ENCODE measurements around the gene ASB2. TPM values are rescaled to one million over a fixed set of nuclear protein-coding genes. Genes with fewer than 3 reads are reported as not detected.
A peak's percentile ranks its signal among the peaks of the same experiment; 100 is the strongest.

ASB2 gene
- total RNA-seq, 2 donors from 2014 or later, result 10.3 to 17.4 TPM

GRCh38 chr14:93912782-93913181, 63.6 kb downstream of the ASB2 start:
- Histone ChIP-seq H3K9me3 (no peaks in the 10 kb centered on the region), H3K27me3 (replicated peaks; ENCODE audit: insufficient read depth) (no peaks in the 10 kb centered on the region), H3K4me1 (replicated peaks) (no peaks in the 10 kb centered on the region), H3K27ac (no peak overlapping the region), H3K4me3 (no peak overlapping the region), H3K36me3 (no peaks in the 10 kb centered on the region)
- intact Hi-C loops (cut with DNase I), result no loop called here
- 74% methylated on average over 4 of the region's 4 CpGs for WGBS
- no peak for DNase-seq (ENCODE audit: low spot score)
- TF ChIP-seq POLR2AphosphoS5 (IDR thresholded peaks at IDR 0.05) (no peak), POLR2A (IDR thresholded peaks at IDR 0.05) (no peak)
- TF ChIP-seq, protein P1, sequence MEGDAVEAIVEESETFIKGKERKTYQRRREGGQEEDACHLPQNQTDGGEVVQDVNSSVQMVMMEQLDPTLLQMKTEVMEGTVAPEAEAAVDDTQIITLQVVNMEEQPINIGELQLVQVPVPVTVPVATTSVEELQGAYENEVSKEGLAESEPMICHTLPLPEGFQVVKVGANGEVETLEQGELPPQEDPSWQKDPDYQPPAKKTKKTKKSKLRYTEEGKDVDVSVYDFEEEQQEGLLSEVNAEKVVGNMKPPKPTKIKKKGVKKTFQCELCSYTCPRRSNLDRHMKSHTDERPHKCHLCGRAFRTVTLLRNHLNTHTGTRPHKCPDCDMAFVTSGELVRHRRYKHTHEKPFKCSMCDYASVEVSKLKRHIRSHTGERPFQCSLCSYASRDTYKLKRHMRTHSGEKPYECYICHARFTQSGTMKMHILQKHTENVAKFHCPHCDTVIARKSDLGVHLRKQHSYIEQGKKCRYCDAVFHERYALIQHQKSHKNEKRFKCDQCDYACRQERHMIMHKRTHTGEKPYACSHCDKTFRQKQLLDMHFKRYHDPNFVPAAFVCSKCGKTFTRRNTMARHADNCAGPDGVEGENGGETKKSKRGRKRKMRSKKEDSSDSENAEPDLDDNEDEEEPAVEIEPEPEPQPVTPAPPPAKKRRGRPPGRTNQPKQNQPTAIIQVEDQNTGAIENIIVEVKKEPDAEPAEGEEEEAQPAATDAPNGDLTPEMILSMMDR (IDR thresholded peaks at IDR 0.05), result no peak

- Histone ChIP-seq H3K4me1 (replicated peaks) (no peaks in the 10 kb centered on the region), H3K27ac (no peak overlapping the region), H3K9me3 (no peaks in the 10 kb centered on the region), H3K36me3 (no peaks in the 10 kb centered on the region), H3K27me3 (replicated peaks; ENCODE audit: insufficient read depth) (no peaks in the 10 kb centered on the region), H3K4me3 (no peak overlapping the region)
- no peak for DNase-seq (ENCODE audit: low spot score)
- WGBS, result 95% methylated on average over 5 of the region's 5 CpGs
- TF ChIP-seq, protein P1 (IDR thresholded peaks at IDR 0.05), result no peak
- TF ChIP-seq POLR2A (IDR thresholded peaks at IDR 0.05), result no peak
- no peak for TF ChIP-seq POLR2AphosphoS5 (IDR thresholded peaks at IDR 0.05)
- intact Hi-C loops (cut with DNase I), result no loop called here
Measured at GRCh38 chr14:93911975-93912615, 64.3 kb downstream of the ASB2 start.

DNA sequence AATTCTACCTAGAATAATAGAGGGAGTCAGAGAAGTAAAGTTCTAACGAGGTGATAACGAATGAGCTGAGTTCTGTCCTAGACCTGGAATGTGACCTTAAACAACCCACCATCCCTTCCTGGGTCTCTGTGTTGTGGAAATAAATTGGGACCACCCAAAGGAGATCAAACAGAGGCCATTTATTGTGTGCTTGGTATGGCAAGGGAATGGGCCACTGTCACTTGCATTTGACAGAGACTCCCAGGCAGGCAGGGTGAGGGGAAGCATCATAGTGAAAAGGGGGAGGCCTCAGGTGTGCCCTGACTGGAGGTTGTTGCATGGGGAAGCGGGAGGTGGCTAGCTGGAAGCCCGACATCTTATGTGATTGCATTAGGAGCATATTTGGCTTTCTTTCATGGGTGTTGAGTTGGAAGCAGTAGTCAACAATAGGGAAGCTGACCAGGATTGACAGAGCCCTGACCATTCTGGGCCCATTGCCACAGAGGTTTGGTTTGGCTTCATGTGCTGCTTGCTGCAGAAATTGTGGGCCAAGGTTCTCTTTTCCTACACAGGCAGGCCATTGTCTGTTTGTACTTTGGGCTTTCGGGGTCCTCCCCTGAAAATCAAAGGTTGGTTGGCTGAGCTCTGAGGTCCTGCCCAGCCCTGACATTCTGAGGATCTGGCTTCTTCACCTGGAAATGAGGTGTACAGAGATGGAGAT, 66.8 kb downstream of the ASB2 start:
- H3K27ac ChIP-seq, result no peak overlapping the region
- no peaks in the 10 kb centered on the region for H3K36me3 ChIP-seq
- intact Hi-C loops (cut with DNase I), result loop anchor here (5.0 kb wide), 1 partner anchor 122 kb away; the partner anchor contains the start of gene PRIMA1
- WGBS, result 75% methylated on average over 5 of the region's 5 CpGs
- H3K4me1 ChIP-seq (replicated peaks), result no peaks in the 10 kb centered on the region
- no peak for DNase-seq (ENCODE audit: low spot score)
- no peaks in the 10 kb centered on the region for H3K9me3 ChIP-seq
- H3K4me3 ChIP-seq, result no peak overlapping the region
- TF ChIP-seq, protein P1 (IDR thresholded peaks at IDR 0.05), result no peak
- TF ChIP-seq POLR2AphosphoS5 (IDR thresholded peaks at IDR 0.05), result no peak
- TF ChIP-seq POLR2A (IDR thresholded peaks at IDR 0.05), result no peak
- H3K27me3 ChIP-seq (replicated peaks; ENCODE audit: insufficient read depth), result no peaks in the 10 kb centered on the region

DNA sequence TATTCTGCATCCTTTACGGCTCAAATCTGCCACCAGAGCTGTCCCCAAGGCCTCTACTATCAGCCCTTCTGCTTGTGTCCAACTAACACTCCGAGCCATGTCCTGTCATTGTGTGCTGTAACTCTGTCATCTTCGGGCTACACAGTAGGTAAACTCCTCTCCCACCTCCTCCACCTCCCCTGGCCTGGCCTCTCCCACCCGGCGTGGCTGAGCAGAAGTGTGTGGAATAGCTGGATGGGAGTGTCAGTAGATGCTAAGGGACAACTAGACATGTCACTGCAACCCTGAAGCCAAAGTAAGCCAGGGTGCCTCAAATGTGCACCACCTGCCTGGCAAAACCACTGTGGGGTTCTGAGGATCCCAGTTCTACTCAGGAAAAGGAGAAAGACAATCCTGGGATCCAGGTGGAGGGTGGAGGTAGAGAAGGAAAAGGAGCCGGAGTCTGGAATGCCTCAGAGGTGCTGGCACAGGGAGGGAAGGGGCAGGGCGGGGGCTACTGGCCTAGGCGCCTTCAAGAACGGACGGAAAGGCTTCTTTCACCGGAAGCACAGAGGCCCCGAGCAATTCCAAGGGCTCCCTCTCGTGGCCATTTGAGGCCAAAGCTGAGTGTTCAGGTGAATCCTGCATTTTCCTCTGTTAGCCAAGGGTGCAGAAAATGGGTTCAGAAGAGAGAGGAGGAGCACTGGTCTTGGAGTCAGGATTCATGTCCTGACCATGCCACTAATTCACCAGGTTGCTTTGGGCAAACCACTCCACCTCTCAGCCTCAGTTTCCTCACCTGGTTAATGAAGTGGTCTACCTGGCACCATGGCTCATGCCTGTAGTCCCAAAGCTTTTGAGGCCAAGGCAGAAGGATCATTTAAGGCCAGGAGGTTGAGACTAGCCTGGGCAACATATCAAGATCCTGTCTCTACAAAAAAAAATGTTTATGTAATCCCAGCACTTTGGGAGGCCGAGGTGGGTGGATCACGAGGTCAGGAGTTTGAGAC, 69.7 kb downstream of the ASB2 start:
- DNase-seq (ENCODE audit: low spot score), result peak; percentile 61
- Histone ChIP-seq H3K9me3 (no peaks in the 10 kb centered on the region), H3K36me3 (no peaks in the 10 kb centered on the region), H3K27ac (no peak overlapping the region), H3K4me3 (no peak overlapping the region), H3K4me1 (replicated peaks) (no peaks in the 10 kb centered on the region), H3K27me3 (replicated peaks; ENCODE audit: insufficient read depth) (no peaks in the 10 kb centered on the region)
- WGBS, result 51% methylated on average over 15 of the region's 15 CpGs
- TF ChIP-seq POLR2AphosphoS5 (IDR thresholded peaks at IDR 0.05), result no peak
- TF ChIP-seq, protein P1 (IDR thresholded peaks at IDR 0.05), result peak in 3 of 4 experiments; percentile 65 to 67 (median 66)
- intact Hi-C loops (cut with DNase I), result loop anchor here (1.0 to 5.0 kb wide), 2 partner anchors 119 to 251 kb away; partner anchors contain the start of gene PRIMA1

All from prostate gland (tissue), 2 donors.